Activated CD4-positive, alpha-beta T cell treated with anti-CD3 and anti-CD28 coated beads for 48 hours (primary cell): ENCODE measurements around the gene MEGF6.

ENCODE experiments used
- DNase-seq: peaks from one replicate; pipeline ENCODE4 v3.0.0-alpha.2; 2020

Gene MEGF6

DNA sequence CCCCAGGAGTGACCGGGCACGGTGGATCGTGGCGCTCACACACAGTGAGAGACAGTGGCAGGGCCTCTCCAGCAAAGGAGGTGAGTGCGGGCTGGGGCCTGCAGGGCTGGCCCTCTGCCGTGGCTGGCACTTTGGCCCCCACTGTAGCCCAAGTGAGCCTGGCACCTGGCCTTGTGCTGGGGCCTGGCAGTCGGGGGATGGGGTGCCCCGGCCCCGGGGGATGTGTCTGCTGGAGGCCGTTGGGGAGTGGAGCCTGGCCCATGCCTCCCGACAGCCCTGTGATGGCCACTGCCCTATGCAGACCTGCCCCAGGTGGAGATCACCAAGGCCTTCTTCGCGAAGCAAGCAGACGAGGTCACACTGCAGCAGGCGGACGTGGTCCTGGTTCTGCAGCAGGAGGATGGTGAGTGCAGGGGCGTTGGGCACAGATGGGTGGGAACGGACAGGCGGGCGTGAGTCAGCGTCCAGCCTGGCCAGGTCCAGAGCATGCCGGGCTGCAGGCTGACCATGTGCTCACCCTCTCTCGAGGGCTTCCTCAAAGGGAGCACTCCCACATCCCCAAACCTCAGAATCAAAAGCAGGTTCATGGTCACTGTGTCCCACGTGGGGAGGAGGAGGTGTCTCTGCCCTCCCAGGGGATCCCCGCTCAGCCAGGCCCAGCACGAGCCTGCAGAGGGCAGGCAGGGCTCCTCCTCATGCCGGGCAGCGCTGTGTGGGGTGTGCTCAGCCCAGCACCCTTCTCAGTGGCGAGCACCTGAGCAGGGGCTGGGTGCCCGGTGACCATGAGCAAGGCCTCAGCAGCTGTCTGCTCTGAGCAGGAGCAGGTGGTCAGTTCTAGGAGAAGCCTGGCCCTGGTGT, 131.6 kb downstream of the MEGF6 start:
- DNase-seq = no peak

DNA sequence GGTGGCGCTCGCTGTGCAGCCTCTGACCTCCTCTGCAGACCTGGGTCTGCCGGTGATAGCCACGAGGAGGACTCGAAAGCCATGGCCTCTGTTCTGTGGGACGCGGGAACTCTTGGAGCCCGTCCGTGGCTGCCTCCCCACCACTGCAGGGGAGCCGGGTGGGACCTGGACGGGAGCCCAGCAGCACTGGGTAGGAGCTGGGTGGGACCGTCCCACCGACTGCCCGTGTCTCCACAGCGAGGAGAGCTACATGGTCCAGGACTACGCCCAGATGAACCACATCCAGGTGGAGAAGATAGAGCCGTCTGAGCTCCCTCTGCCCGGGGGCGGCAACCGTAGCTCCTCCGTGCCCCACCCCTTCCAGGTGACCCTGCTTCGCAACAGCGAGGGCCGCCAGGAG, 133.1 kb downstream of the MEGF6 start:
- no peak for DNase-seq

DNA sequence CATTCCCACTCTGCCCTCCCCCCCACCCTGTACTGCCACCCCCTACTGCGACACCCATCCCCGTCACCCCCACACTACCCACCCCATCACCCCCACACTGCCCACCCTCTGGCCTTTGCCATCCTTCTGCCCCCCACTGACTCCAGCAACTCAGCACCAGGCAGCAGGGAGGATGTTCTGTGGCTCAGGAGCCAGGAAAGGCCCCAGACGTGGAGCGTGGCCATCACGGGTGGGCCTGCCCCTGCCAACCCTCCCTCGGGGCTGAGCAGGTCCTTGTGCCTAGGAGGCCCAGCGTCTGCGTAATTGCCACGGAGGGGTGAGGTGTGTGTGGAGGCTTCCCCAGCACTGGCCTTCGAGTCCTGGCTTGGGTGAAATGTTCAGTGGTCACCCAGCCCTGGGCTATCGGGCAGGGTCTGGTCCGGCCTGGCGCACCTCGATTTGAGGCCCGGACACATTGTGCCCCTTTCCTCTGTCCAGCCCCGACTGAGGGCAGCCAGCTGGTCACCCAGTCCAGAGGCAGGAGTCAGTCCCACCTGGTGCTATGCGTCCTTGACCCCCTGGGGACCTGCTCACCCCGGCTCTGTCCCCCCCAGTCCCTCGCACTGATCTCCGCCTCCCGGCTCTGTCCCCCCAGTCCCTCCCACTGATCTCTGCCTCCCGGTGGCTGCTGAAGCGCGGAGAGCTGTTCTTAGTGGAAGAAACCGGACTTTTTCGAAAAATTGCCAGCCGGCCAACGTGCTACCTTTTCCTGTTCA, 133.9 kb downstream of the MEGF6 start:
- DNase-seq = no peak

DNA sequence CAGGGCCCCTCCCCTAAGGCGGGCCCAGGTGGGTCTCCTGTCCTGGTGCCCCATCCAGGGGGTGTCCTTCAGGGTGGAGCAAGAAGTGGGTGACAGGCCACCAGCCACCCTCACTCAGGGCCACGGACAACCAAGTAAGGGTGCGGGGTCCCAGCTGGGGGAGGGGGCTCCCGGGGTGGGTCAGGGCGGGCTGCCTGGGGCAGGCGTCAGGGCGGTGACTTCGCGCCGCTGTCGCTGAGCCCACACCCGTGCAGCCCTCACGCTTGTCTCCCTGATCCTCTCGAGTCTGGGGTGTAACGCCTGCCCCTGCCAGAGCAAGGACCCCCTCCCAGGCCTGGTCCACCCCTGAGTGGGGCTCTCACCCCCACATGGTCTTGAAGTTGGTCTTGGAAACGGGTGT, 134.6 kb downstream of the MEGF6 start:
- DNase-seq = no peak

DNA sequence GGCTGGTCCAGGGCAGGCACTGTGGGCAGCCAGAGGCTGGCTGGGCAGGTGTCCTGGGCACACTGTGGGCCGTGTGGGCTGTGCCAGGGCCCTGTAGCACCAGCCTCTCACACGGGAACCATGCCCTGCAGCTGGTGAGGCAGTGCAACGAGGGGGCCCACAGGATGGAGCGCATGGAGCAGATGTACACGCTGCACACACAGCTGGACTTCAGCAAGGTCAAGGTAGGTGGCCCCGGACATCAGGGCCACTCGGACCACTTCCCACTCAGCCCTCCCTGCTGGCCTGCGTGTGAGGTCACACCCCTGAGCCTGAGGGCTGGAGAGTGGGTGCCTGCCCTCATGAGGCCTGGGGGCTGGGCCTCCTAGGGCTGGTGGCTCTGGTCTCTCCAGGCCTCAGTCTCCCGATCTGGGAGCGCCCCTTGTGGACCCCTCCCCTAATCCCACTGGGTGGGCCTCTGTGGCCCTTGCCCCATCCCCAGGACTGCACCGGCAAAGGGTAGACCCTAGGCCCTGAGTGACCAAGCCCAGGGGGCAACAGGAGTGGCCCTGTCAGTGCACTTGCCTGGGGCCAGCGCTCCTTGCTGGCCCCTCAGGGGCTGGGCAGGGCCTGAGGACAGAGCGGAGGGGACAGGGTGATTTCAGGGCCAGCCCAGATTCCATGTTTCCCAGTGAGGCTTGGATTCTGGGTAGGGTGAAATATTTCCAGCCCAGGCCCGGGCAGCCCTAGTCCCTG, 135.3 kb downstream of the MEGF6 start:
- DNase-seq = no peak

DNA sequence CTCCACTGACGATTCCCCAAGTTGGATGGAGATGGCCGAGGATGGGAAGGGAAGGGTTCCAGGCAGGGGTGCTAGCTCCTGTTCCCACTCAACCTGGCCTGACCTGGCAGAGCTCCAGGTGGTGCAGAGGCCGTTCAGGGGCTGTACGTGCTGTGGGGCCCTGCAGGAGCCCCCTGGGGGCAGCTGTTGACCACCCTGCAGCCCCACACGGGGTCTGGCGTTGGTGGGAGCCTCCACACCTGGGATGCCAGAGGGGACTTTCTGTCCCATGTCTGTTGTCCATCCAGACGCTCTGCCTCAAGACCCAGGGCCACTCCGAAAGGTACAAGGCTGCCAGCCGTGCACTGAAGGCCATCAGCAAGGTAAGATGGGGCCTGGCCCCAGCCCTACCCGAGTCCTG, 136.9 kb downstream of the MEGF6 start:
- DNase-seq = no peak

DNA sequence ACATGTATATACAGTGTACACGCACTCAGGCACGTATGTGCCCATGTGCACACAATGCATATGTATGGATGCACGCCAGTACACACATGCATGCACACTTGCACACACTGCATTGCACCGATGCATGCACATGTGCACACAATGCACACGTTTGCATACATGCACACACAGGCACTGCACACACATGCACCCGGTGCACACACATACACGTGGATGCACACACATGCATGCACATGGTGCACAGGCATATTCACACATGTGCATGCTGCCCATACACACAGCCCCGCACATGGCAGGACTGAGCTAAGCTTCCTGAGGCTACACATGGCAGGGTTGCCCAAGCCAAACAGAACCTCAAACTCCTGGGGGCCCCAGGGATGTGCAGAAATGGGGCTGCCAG, 137.3 kb downstream of the MEGF6 start:
- no peak for DNase-seq

DNA sequence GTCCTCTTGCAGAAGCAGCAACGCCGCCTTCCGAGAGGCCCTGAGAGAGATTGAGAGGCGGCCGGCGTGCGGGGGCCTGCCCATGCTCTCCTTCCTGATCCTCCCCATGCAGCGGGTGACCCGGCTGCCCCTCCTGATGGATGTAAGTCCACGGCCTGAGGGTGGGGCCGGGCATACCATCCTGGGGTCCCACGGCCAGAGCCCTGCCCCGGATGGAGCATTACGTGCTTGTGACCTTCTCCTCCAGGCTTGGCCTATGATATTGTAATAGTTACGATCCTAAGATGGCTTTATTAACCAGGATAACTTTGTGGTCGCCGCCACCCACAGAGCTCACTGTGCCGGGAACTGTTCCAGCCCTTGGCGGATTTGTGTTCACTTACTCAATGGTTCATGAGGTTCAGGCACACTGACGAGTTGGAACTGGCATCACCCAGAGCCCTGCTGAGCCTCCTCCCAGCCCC, 137.9 kb downstream of the MEGF6 start:
- no peak for DNase-seq

DNA sequence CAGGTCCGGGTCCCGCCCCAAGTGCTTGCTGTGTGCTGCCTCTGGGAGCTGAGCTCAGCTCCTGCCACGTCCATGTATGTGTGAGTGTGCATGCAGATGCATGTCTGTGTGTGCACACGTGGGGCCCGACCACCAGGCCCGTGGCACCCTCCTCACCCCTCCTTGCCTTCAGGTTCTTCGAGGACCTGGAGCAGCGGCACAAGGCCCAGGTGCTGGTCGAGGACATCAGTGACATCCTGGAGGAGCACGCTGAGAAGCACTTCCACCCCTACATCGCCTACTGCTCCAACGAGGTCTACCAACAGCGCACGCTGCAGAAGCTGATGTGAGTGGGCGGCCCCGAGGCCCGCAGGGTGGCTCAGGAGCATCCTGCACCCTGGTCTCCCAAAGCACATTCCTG, 138.4 kb downstream of the MEGF6 start:
- DNase-seq = no peak

DNA sequence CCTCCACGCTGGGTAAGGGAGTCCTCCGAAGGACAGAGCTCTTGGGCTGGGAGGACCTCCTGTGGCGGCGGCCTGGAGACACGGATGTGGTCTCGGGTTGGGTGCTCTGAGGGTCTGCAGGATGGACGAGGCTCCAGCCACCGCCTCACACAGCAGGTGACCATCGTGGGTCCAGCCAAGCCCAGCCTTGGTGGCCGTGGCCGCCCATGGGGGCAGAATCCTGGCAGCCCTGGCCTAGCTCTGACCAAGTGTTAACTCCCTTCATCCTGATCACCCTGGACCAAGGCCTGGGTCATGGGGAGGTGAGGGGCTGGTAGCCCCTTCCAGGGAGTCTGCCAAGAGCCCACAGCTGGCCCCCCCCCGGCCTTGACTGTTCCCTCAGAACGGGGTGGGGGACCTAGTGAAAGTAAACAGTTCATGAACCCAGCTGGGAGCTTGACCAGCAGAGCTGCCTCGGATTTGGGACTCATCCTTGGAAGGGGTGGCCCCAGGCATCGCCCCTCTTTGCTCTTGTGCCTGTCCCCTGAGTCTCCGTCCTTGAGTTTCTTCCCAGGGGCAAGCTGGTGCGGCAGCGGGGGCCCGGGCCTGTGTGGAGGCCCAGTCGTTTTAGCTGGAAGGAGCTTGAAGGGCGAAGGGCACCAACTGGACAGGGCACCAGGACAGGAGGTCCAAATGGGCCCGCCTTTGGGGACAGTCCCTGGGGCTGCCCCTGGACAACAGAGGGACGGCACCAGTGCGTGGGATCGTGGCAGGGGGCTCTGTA, 139.0 kb downstream of the MEGF6 start:
- DNase-seq = no peak

DNA sequence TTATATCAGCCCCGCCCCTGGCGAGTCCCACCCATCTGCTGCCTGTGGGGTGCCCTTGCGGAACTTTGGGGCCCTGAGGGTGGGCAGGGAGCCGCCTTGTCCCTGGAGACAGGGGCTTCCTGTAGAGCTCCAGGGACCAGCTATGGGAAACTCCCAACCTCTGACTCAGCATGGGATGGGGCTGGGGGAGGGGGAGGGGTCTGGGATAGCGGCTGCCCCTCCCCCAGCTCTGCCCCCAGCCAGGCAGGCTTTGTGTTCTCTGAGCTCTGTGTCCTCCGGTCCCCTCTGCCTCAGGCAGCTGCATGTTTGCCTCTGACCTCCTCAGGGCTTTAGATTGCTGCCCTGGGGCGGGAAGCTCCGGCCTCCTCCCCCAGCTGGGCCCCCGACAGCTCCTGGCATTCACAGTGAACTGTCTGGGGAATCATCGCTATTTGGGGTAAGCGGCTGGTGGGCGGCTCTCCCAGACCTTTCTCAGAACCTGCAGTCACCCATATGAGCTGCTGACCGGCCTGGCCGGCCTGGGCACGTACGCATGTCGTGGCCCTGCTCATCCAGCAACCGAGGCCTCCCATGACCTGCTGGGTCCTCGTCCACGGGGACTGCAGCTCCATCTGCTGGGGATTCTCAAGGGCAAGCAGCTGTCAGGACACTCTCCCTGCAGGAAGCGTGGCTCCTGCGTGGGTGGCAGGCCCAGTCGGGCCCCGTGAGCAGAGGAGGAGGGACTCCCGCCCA, 139.8 kb downstream of the MEGF6 start:
- no peak for DNase-seq

DNA sequence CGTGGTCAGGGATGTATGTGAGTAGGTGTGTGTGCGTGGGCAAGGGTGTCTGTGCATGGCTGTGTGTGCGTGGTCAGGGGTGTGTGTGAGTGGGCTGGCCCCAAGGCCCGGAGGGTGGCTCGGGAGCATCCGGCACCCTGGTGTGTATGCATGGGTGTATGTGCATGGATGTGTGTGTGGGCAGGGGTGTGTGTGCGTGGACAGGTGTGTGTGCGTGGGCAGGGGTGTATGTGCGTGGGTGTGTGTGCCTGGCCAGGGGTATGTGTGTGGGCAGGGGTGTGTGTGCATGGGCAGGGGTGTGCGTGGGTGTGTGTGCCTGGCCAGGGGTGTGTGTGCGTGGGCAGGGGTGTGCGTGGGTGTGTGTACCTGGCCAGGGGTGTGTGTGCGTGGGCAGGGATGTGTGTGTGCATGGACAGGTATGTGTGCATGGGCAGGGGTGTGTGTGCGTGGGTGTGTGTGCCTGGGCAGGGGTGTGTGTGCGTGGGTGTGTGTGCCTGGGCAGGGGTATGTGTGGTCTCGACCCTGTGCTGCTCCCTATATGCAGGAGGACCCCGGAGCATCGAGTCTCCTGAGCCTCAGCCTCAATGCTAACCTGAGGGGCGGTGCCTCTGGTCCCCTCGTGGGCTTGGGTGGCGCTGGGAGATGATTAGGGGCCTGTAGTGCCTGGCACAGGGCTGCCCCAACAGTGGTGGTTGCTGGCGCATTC, 140.5 kb downstream of the MEGF6 start:
- no peak for DNase-seq

DNA sequence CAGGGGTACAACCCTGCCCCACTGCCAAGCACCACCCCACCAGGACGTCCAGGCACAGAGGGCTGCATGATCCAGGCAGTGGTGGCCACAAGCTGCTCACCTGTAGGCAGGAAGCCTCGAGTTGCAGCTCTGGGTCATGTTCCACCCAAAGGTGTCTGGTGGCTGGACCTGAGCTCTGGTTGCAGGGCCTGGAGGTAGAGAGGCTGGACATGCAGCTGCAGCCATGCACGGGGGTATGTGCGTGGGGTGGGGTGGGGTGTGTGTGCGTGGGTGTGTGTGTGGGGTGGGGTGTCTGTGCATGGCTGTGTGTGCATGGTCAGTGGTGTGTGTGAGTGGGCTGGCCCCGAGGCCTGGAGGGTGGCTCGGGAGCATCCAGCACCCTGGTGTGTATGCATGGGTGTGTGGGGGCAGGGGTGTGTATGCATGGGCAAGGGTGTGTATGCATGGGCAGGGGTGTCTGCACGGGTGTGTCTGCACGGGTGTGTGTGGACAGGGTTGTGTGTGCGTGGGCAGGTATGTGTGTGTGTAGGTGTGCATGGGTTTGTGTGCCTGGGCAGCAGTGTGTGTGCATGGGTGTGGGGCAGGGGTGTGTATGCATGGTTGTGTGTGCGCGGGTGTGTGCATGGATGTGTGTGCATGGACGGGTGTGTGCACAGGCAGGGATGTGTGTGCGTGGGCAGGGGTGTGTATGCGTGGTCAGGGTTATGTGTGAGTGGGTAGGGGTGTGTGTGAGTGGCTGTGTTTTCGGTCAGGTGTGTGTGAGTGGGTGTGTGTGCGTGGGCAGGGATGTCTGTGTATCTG, 141.3 kb downstream of the MEGF6 start:
- no peak for DNase-seq

DNA sequence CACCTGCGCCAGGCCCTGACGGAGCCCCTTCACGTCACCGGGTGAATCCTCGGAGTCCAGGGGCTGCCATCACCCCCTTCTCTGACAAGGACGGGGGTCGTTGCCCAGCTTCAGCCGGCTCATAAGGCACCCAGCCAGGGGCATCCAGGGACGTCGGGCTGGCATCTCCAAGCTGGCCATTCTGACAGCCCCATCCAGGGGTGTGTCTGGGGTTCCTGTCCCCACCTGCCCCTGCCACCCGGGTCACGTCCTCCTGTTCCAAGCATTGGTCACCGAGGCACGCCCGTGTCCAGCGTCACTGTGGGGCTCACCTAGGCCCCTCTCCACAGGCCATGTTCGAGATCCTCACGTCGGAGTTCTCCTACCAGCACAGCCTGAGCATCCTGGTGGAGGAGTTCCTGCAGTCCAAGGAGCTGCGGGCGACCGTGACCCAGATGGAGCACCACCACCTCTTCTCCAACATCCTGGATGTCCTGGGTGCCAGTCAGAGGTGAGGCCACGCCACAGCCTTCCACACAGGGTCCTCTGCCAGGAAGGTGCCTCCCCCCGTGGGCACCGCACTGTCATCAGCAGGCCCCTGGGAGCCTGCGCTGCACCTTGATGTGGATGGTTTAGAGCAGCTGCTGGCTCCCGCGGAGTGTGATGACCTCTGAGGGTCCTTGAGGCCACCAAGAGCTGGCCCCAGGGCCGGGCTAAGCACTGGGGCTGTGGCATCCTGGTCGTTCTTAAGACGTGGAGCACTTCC, 142.0 kb downstream of the MEGF6 start:
- DNase-seq = no peak

DNA sequence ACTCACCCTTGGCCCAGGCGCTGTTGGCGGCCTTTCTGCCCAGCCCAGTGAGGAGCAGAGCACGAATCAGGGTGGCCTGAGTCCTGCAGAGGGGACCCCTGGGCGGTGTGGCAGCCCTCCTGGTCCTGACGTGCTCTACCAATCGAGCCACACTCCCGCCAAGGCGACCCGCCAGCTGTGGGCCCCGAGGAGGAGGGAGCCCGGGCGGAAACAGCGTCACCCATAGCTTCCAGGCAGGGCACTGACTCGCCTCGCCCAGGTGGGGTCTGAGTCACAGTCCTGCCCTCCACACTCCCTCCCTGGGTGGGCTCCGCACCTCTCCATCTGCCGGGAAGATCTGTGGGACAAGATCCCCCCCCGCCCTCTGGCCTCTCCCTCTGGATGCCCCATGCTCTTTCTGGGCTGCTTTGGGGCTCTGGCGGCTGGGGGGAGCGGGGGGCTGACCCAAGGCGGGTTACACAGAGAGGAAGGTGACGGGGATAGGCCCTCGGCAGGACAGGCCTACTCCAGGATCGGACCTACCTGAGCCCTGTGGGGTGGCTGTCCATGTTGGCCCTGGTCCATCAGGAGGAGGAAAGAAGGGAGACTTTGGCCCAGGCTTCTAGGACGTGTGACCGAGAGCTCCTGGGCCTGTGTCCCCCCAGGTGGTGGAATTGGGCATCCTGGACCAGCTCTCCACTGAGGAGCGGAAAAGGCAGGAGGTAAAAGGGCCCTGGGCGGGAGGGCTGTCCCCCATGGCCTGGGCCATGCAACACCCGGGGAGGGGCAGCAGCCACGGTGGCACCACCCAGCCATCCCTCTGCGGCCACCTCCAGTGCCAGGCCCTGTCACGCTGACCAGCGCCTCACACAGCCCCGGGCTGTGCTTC, 142.8 kb downstream of the MEGF6 start:
- no peak for DNase-seq

DNA sequence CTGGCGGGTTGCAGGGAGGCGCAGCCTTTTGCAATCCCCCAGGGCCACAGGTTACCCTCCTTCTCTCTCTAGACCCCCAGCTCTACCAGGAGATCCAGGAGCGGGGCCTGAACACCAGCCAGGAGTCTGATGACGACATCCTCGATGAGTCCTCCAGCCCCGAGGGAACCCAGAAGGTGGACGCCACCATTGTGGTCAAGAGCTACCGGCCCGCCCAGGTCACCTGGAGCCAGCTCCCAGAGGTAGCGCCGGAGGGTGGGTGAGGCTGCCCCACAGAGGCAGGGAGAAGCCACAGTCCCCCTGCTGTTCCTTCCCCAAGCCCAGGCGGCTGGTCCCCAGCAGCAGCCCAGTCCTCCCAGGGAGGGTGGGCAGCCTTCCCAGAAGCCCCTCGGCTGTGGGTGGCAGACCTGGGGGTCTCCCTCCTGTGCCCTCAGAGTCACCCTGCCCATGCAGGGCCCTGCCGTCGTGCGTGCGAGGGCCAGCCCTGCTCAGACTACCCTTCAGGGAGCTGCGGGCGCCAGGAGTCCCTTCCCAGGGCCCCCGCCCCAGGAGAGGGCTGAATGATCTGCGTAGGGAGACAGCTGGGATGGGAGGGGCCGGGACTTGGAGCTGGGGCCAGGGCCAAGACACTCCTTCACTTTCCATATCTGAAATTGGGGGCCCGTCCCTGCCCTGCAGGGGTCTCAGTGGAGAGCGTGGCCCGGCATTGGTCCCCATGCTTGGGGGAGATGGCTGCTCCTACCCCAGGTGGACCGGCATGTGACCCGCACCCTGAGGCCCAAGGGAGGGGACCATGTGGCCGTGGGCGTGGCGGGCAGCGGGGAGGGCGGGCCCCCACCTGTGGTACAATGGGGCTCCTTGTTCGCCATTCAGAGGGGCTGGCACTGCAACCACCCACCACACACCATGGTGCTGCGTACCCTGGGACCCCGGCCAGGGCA, 143.9 kb downstream of the MEGF6 start:
- no peak for DNase-seq

DNA sequence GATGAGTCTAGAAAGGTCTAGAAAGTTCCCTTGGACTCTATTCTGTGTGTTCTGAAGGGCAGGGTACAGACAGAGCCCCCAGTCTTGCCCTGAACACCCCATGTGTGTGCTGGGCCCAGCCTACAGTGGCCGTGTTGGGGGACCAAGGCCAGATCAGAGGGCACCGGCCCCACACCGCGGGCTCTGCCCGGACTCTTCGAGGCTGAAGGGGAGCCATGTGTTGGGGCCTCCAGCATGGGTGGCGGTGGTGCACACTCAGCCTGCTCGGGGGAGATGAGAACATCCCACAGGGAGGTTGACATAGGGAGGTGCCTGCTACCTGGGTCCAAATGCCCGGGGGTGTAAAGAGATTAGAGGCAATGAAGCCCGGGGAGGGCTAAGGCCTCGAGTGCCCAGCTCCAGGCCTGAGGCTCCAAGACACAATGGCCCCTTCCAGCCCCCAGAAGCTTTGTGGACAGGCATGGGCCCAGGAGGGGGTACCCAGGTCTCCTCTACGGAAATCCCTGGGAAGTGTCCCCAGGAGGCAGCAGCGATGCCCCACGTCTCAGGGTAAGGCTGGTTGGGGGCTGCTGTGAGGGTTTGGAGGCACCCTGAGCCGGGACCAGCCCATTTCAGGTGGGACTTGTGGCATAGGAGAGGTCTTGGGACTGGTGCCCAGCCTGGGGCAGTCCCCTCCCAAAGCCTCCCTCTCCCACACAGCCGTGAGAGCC, 144.8 kb downstream of the MEGF6 start:
- no peak for DNase-seq
